GM21381 (cell line): ENCODE measurements around the gene CSTA.

ENCODE experiments used
- ATAC-seq: cut with Tn5 transposase; IDR thresholded peaks from one replicate; pipeline ENCODE4 v1.9.1; 2021; ENCODE audit warnings: mild to moderate bottlenecking, moderate library complexity; ENCODE audit not compliant: unreplicated experiment

CSTA gene

GRCh38 chr3:122324871-122325323 lies at the start of gene CSTA:
Gene CSTA, plus strand, starts transcription at chr3:122325248. Its CDS starts 45 bp downstream, at chr3:122325293.
- no peak for ATAC-seq

GRCh38 chr3:122281891-122282290 lies 43.2 kb upstream of the CSTA start:
- ATAC-seq, result no peak

GRCh38 chr3:122283796-122284445 lies 41.1 kb upstream of the CSTA start:
- ATAC-seq, result no peak

GRCh38 chr3:122284486-122284885 lies 40.6 kb upstream of the CSTA start:
- no peak for ATAC-seq

GRCh38 chr3:122294359-122294758 lies 30.7 kb upstream of the CSTA start:
- no peak for ATAC-seq

- ATAC-seq, result no peak
Measured at GRCh38 chr3:122295266-122296062, 29.6 kb upstream of the CSTA start.

- ATAC-seq, result peak; percentile 60
Measured at GRCh38 chr3:122298239-122298638, 26.8 kb upstream of the CSTA start.

GRCh38 chr3:122299215-122299614 lies 25.8 kb upstream of the CSTA start:
- ATAC-seq, result no peak

GRCh38 chr3:122299872-122300460 lies 25.1 kb upstream of the CSTA start:
- ATAC-seq, result no peak

GRCh38 chr3:122301063-122301462 lies 24.0 kb upstream of the CSTA start:
- ATAC-seq, result peak; percentile 46

GRCh38 chr3:122305818-122306621 lies 19.0 kb upstream of the CSTA start:
- ATAC-seq, result no peak

GRCh38 chr3:122306622-122306953 lies 18.5 kb upstream of the CSTA start:
- ATAC-seq, result no peak

- ATAC-seq, result no peak
Measured at GRCh38 chr3:122307094-122307687, 17.9 kb upstream of the CSTA start.

GRCh38 chr3:122307976-122308375 lies 17.1 kb upstream of the CSTA start:
- ATAC-seq, result no peak

GRCh38 chr3:122310361-122310760 lies 14.7 kb upstream of the CSTA start:
- no peak for ATAC-seq

GRCh38 chr3:122312826-122313225 lies 12.2 kb upstream of the CSTA start:
- ATAC-seq, result no peak

GRCh38 chr3:122313281-122313680 lies 11.8 kb upstream of the CSTA start:
- no peak for ATAC-seq

GRCh38 chr3:122314228-122314876 lies 10.7 kb upstream of the CSTA start:
- no peak for ATAC-seq

GRCh38 chr3:122315619-122316018 lies 9.4 kb upstream of the CSTA start:
- no peak for ATAC-seq

GRCh38 chr3:122316368-122316767 lies 8.7 kb upstream of the CSTA start:
- no peak for ATAC-seq
